Activated T-cell treated with anti-CD3 and anti-CD28 coated beads, Interleukin-2, amount 50 U/mL, for 1 hour (primary cell): ENCODE results near the gene TMEM54.
"Not testable (repeated sequence)": the region's sequence is repeated elsewhere in the genome, so short reads cannot be mapped to it uniquely, and the experiment has no call there.

Source experiments
- DNase-seq: peaks from one replicate; pipeline ENCODE4 v3.0.0-alpha.2; 2020

TMEM54 gene

DNA sequence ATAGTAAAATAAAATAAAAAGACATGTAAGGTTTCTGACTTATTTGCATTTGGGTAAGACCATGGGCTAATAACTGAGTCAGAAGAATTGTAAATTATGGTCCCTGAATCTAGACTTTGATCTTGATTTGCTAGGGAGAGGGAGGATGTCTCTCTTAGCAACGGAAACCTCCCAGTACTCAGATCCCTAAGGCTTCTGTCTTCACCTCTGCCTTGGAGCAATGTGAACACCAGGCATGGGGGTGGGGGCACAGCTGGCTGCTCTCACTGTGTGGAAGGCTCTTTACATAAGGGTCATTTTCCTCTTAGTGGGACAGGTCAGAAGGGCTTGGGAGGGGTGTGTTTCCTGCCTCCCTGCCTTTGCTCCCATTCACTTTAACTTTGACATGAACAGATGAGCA, 17.0 kb upstream of the TMEM54 start:
- DNase-seq, result no peak

DNA sequence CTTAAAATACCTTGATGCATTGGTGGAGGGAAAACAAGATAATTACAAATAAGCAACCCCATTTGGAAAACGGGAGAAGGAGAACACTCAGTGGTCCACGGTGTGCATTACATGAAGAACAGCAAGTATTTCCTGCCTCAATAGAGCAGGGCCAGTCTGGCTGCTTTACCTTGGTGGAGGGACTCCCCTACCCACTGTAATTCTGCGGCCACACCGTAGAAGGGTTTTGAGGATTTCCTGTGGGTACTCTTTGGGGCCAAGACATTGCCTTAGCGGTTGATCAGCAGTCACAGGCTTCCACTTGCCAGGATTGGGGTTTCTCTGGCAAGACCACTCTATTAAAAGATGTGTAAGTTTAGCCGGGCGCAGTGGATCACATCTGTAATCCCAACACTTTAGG, 16.3 kb upstream of the TMEM54 start:
- DNase-seq, result no peak

DNA sequence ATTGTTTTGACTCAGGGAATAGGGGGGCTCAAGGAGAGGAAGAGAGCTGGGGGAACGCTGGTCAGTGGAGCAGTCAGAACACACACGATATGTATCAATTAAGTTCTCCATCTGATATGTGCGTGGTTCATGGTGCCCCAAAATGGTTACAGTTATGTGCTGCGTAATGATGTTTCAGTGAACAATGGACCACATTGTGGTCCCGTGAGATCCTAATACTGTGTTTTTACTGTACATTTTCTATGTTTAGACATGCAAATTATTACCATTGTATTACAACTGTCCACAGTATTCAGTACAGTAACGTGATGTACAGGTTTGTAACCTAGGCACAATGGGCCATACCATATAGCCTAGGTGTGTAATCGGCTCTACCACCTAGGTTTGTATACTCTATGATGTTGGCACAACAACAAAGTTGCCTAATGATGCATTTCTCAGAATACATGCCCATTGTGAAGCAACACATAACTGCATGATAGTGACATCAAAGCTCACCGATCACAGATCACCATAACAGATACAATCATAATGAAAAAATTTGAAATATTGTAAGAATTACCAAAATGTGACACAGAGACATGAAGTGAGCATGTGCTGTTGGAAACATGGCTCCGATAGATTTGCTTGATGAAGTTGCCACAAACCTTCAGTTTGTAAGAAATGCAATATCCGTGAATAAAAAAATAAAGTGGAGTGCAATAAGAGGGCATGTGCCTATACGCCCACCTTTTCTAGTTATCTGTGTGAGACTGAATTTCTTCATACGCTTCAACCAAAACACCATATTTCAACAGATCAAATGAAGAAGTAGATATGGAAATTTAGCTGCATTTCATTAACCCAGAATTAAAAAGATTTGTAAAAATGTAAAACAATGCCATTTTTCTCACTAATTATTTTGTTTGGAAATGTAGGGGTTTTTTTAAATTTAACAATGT, 14.8 kb upstream of the TMEM54 start:
- DNase-seq, result no peak

DNA sequence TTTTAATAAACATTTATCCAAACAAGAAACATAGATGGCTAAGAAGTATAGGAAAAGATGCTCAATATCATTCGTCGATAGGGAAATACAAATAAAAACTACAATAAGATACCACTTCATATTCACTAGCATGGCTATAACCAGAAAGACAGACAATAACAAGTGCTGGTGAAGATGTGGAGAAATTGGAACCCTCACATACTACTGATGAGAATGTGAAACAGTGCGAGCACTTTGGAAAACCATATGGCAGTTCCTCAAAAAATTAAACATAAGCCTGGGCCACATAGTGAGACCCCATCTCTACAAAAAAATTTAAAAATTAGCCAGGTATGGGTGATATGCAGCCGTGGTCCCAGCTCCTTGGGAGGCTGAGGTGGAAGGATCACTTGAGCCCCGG, 9.1 kb upstream of the TMEM54 start:
- DNase-seq, result no peak

DNA sequence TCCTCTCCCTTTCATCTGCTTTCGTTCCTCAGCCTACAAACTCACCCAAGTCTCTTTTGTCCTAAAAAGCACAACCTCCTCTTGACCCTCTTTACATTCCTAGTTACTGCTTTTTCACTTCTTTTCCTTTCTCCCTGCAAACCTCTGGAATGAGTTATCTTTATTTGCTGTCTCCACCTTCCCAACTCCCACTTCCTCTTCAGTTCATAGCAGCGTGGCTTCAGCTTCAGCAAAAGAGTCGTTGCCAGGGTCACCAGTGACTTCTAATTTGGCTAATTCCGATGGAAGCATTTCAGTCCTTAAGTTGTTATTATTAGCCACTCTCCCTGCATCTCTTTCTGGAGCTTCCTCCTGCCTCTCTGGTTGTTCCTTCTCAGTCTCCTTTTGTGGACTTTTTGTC, 6.2 kb upstream of the TMEM54 start:
- no peak for DNase-seq

DNA sequence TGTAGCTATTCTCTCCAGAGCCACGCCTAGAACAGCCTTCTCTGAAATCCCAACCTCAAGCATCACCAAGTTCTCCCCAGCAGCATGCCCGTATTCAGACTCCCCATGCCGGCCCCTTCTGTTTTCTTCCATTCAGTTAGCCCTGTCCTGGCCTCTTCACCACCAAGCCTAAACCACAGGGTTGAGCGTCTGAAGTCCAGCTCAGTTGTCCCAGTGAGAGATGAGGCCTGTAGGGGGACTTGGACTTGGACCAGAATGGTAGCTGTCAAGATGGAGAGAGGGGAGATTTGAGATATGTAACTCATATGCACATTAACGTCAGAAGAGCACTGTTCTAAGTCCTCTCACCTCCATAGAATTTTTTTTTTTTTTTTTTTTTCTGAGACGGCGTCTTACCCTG, 5.5 kb upstream of the TMEM54 start:
- DNase-seq, result no peak

DNA sequence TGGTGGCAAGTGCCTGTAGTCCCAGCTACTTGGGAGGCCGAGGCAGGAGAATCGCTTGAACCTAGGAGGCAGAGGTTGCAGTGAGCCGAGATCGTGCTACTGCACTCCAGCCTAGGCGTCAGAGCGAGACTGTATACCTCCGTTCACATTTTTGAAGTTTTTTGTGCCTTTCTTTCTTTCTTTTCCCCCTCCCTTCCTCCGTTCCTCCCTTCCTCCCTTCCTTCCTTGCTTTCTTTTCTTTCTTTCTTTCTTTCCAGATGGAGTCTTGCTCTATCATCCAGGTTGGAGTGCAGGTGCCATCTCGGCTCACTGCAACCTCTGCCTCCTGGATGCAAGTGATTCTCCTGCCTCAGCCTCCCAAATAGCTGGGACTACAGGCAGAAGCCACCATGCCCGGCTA, 4.4 kb upstream of the TMEM54 start:
- not testable (repeated sequence) for DNase-seq

DNA sequence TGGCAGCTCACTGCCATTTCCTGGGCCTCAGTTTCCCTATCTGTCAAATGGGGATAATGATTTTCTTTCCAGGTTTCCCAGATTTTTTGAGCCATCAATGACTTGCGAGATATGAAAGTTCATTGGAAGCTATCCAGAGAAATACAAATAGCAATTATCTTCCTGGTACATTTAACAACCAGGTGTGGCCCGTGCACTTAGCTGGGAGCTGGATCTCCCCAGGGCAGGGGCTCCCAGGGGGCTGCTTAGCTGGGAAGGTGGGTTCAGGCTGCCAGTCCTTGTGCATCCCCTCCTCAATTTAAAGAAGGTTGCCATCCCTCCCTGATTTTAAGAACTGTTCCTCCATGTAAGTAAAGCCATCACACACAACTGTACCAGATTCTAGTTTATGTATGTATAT, 3.6 kb upstream of the TMEM54 start:
- DNase-seq, result no peak

DNA sequence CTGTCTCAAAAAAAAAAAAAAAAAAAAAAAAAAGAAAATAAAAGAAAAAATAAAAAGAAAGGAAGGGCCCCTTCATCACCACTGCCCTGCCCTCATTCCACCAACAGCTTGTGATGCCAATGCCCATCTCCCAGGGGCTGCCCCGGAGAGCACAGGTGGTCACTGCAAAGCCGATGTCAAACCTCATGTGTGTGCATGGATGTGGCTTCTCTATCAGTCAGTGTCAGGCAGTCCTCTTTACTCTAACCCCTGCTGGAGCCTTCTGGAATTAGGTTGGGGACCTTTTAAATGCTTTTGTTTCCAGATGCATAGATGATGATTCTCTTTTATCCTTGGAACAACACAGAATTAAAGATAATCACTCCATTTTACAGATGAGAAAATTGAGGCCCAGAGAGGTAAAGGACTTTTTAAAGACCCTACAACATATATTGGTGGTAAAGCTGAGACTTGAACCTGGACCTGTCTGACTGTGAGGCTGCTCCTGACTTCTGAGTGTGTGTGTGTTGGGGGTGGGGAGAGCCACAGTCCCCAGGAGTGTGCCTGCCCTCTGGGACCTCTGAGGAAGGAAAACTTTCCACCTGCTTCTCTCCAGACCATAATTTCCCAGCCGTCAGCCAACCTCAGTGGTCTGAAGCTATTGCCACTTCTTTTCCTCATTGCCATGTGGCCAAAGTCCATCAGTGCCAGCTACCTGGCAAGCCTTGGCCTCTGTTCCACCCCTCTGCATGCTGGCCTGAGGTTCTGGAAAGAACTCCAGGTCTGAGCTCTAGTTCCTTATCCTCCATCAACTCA, 3.0 kb upstream of the TMEM54 start:
- DNase-seq, result no peak

DNA sequence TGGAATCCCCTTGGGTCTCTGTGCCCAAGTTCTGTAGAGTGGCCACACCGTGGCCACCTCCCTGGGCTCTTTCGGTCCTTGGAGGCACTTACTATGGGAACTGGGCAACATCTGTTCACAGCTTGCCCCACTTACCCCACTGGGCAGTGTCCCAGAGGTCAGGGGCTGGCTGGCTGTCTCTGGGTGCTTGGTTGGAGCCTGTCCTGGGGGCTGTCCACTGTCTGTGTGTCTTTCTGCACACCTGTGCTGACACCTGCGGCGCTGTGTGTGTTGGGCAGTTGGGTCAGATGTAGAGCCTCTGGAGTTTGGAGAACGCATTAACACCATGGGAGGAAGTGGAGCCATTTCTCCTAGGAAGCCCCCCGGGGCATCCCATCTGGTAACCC, 1.3 kb upstream of the TMEM54 start:
- DNase-seq, result no peak

DNA sequence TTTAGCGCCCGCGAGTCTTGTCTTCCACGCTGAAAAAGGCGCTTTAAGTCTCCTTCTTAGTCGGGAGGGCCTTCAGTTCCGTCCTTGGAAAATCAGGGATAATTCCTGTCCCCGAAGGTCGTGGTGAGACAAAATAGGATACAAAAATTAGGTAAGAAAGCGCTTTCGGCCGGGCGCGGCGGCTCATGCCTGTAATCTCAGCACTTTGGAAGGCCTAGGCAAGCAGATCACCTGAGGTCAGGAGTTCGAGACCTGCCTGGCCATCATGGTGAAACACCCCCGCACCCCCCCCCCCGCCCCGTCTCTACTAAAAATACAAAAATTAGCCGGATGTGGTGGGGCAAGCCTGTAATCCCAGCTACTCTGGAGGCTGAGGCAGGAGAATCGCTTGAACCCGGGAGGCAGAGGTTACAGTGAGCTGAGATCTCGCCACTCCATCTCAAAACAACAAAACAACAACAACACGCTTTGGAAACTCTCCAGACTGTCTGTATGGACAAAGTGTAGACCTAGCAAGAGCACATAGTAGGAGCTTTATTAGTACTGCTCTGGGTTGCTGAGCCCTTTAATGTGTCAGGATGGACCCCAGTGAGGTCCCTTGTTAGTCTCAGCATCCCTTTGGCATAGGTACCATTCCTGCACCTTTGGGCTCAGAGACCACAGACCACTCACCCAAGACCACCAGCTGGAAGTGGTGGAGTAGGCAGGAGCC, 790 bp upstream of the TMEM54 start:
- DNase-seq, result no peak

DNA sequence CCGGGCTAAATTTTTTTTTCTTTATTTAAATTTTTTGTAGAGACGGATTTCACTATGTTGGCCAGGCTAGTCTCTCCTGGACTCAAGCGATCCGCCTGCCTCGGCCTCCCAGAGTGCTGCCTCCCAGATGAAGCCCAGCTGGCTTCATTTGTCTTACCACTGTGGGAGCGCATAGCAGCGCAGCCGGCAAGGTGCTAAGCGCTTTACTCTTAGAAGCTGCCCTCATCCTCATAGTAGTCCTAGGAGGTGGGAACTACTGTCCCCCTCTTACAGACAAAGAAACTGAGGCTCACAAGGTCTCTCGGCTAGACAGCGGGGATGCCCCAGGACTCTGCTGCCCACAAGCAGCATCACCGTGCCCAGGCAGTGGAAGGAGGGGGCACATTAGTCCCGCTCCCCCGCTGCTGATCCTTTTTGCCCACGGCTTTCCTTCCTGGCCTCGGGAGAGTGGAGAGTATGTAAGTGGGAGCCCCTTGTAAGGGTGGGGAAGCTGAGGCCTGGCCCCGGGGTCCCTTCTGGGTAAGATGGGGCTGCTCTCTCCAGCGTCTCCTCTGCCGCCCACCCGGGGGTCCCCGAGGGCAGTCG, 726 bp downstream of the TMEM54 start:
- DNase-seq, result no peak

DNA sequence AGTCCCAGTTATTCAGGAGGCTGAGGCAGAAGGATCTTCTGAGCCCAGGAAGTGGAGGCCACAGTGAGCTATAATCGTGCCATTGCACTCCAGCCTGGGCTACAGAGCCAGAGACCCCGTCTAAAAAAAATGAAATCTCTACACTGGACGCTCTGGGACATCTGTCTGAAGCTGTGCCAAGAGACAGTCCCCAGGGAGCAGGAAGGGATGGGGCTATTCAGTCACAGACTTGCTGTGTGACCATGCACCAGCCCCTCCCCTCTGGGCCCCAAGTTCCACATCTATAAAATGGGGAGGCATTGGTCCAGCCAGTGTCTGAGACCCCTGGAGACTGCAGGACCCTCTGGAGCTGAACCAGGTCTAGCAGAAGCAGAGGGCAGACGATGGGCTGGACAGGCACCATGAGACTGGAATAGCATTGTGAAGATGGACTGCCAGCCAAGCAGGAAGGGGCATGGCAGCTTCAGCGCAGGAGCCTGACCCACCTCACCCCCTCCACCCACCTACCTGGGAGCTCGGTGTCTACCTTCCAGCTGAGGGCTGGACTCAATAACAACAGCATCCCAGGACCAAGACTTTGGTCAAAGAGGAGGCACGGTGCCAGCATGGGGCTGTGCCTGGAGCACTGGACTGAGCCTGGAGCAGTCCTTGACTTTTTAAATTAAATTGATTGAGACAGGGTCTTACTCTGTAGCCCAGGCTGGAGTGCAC, 1.4 kb downstream of the TMEM54 start:
- no peak for DNase-seq

DNA sequence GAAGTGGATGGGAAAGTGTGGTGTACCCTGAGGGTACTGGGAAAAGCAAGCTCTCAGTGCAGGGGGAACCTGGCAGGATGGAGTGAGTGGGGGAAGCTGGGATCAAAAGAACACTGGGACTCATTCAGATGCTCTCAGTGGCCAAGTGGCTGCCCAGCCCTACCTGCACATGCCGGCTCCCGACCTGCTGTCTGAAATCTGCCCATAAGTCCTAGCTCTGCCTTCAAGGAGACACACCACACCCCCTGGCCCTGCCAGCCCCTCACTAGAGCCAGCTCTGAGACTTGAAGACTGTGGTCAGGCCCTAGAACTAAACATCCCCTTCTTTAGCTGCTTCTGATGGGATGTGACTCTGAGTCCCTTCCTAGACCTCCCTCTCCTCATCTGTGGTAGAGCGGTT, 2.2 kb downstream of the TMEM54 start:
- no peak for DNase-seq

DNA sequence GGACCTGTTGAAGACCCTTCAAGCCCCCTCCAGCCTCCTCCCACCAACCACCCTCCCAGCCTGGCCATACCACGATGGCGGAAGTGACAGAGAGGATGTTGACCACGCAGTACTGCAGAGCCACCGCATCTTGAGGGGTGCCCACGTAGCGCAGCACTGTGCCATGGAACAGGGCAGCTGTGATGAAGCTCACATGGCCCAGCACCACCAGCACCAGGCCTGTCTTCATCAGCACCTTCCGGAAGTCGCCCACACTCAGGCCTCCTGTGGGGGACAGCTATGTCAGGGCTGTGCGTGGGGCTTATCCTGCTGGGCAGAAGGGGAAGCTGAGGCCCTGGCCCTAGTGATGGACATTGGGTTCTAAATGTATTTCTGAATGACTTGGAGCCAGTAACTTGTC, 3.1 kb downstream of the TMEM54 start:
- DNase-seq, result no peak

DNA sequence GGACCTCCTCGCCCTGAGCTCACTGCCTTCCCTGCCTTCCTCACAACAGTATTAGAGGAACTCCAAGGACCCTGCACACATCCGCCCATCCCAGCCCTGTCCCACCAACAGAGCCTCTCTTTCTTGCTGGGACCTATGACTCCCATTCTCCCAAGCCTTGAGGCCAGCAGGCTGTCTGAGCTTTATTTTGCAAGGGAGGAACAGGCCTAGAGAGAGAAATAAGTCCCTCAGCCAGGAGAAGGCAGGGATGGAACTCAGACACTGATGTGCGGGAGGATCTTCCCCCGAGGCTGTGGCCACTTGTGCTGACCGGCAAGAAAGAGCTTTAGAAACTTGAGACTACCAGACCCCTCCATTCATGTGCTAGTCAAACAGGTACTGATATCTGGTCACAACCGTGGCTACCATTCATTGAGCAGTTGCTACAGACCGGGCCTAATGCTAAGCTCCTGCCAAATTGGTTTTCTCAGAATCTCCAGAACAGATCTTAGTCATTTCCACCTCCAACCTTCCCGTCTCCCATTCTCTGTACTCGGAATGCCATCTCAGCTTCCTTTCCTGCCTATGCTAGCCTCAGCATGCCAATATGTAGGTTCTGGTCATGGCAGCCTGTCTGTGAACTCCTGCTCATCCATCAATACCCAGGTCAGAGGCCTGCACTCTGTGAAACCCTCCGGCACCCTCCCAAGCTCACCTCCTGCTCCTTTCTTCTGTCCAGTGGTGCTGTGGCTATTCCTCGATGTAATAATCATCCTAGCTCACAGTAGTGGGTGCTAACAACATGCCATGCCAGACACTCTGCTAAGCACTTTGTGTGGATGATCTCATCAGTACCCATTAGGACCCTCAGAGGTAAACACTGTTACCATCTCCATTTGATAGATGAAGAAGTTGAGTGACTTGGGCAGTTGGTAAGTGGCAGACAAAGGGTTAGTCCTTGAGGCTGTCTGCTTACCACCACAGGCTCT, 3.8 kb downstream of the TMEM54 start:
- no peak for DNase-seq

DNA sequence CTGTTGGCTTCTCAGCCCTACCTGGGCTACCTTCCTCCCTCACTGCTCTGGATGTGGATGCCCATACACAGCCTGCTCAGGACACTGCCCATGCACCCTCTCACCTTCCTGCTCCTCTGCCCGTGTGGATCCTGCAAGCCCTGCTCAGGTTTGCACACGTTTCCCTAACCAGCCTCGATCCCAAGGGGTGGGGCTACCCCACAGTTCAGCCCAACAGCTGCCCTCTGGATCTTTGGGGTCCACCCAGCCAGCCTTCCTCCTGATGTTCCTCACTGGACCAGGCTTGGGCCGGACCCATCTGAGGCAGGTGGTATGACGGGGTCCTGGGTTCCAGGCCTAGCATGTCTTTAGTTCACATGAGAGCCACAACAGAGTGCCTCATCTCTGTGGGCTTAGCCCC, 4.7 kb downstream of the TMEM54 start:
- no peak for DNase-seq

DNA sequence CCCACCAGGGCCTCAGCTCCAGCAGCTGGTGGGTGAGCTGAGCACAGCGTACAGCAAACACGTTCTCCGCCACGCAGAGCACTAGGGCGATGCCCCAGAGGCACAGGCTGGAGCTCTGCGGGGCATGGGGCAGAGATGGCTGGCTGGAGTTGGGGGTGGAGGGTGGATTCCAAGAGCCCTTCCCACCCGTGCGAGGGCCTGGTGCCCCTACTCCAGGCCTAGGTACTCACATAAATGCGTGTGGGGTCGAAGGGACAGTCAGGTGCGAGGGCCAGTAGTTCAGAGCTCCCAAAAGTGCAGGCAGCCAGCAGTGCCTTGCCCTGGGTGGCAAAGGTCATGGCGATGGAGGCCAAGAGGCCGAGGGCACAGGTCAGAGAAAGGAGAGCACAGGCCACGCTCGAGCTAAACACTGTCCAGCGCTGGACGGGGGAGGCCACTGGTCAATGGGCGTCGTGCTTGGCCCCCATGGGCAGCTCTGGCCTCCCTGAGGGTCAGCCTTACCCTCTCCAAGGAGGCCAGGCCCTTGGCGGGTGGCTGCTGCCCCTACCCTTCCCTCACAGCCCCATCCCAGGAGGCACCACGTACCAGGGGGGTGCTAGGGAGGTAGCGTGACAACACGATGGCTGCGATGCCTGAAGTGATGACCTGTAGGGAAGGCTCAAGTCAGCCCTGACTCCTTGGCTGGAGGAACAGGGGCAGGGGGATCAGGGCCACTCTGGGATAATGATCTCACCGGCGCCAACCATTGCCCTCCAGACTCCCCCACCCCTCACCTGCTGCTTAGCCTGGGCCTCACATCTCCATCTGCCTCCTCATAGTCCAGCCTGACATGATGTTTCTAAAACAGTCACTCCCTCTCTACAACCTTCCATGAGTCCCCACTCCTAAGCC, 5.6 kb downstream of the TMEM54 start:
- DNase-seq, result no peak

DNA sequence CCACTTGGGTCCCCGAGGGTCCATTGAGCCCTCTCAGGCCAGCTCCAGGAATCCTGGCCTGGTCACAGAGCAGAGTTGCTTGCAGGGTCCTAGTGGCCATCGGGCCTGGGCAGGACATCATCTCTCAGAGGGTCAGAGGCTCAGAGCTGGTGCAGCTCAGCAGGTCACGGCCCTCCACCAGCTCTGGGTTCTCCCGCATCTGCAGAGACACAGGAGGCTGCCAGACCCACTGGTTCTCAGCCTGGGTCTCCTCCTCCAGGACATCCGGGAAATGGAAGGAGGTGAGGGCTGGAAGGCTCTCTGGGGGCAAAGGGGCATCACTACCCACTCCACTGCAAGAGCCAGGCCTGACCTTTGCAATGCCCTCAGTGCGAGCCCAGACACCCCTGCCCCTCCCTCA, 6.5 kb downstream of the TMEM54 start:
- no peak for DNase-seq

DNA sequence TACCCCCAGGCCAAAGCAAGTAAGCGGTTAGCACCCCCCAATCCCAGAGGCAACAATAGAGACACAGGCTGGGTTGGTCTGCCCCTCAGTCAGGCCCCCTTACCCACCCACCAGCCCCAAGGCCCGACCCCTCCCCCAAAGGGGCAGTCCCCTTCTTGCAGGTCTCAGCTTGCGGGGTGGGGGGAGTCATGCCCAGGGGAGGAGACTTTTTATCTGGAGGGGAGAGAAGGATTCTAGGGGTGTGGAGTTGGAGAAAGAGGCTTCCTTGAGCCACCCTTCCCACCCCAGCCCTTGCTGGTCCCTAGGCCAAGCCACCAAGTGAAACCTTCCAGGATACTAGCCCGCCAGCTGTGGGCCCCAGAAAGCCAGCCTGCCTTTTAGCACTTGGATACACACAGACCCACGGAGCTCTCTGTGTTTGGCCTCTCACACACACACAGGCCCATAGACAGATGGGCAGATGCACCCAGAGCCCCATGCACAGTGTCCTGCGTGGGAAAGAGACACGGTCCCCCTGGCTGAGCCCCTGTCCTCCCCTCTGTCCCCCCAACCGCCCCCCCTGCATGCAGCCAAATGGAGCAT, 7.1 kb downstream of the TMEM54 start:
- DNase-seq, result no peak
